Stimulated activated naive CD4-positive, alpha-beta T cell (primary cell): ENCODE data around the gene GLMN.

Experiments used
- DNase-seq, 6 experiments: peaks; one replicate each; lab custom pipeline; 2025; lab: John Stamatoyannopoulos, UW

Gene GLMN

GRCh38 chr1:92298573-92299476 is at the start of gene GLMN, which contains the start of gene RPAP2:
TSS of gene GLMN (minus strand) at chr1:92298987. CDS start at chr1:92297999, 988 bp downstream.
TSS of gene RPAP2 (plus strand) at chr1:92299059. CDS start at chr1:92299074, 15 bp downstream.
- DNase-seq, result peak; percentile 39 to 84 (median 66)

- DNase-seq, result no peak
Observed at GRCh38 chr1:92346866-92347640, 48.3 kb upstream of the GLMN start.

GRCh38 chr1:92343061-92343460 is 44.3 kb upstream of the GLMN start:
- no peak for DNase-seq

- no peak for DNase-seq
Observed at GRCh38 chr1:92342401-92342800, 43.6 kb upstream of the GLMN start.

- DNase-seq, result no peak
Observed at GRCh38 chr1:92340154-92340553, 41.4 kb upstream of the GLMN start.

- DNase-seq, result no peak
Observed at GRCh38 chr1:92333668-92334067, 34.9 kb upstream of the GLMN start.

- DNase-seq, result no peak
Observed at GRCh38 chr1:92329347-92330129, 30.8 kb upstream of the GLMN start.

- no peak for DNase-seq
Observed at GRCh38 chr1:92327794-92328193, 29.0 kb upstream of the GLMN start.

- no peak for DNase-seq
Observed at GRCh38 chr1:92326681-92327080, 27.9 kb upstream of the GLMN start.

GRCh38 chr1:92324784-92325183 is 26.0 kb upstream of the GLMN start:
- DNase-seq, result no peak

GRCh38 chr1:92323473-92324453 is 25.0 kb upstream of the GLMN start:
- no peak for DNase-seq

- peak in 1 of 6 experiments; percentile 7 for DNase-seq
Observed at GRCh38 chr1:92317836-92318493, 19.2 kb upstream of the GLMN start.

- DNase-seq, result peak in 3 of 6 experiments; percentile 43 to 56 (median 55)
Observed at GRCh38 chr1:92315766-92316599, 17.2 kb upstream of the GLMN start.

- no peak for DNase-seq
Observed at GRCh38 chr1:92314024-92314423, 15.2 kb upstream of the GLMN start.

- DNase-seq, result peak in 2 of 6 experiments; percentile 41 to 61
Observed at GRCh38 chr1:92310185-92310597, 11.4 kb upstream of the GLMN start.

- DNase-seq, result no peak
Observed at GRCh38 chr1:92307980-92308379, 9.2 kb upstream of the GLMN start.

GRCh38 chr1:92306020-92306419 is 7.2 kb upstream of the GLMN start:
- no peak for DNase-seq

GRCh38 chr1:92301021-92301420 is 2.2 kb upstream of the GLMN start:
- DNase-seq, result no peak

GRCh38 chr1:92299477-92300150 is 827 bp upstream of the GLMN start:
- DNase-seq, result peak in 1 of 6 experiments; percentile 19
